HG02610 (cell line): Measurements from ENCODE around the gene CIAO2A.
"Not testable (repeated sequence)": the region's sequence is repeated elsewhere in the genome, so short reads cannot be mapped to it uniquely, and the experiment has no call there.

ENCODE experiments used
- ATAC-seq: cut with Tn5 transposase; IDR thresholded peaks from one replicate; pipeline ENCODE4 v1.9.1; 2021; ENCODE audit warnings: mild to moderate bottlenecking, moderate library complexity; ENCODE audit not compliant: unreplicated experiment

Gene CIAO2A

DNA sequence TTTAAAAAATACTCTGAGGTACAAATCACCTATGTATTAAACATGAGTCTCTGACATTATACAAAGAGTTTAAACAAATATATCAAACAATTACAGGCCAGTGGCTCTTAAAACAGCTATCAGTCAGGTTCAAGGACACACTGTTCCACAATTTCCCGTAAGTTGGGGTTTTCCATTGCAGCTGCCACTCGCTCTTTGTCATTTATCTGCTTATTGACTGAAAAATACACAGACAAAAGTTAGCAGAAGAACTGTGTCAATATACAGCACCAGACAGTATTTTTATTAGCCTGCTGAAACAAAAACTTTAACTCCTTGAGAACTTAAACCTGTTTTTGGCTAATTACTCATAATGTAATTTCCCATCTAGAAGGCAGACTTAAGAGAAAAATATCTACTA is 20.8 kb downstream of the CIAO2A start:
- ATAC-seq, result no peak

GRCh38 chr15:64071931-64072765 is 21.5 kb downstream of the CIAO2A start:
- no peak for ATAC-seq

DNA sequence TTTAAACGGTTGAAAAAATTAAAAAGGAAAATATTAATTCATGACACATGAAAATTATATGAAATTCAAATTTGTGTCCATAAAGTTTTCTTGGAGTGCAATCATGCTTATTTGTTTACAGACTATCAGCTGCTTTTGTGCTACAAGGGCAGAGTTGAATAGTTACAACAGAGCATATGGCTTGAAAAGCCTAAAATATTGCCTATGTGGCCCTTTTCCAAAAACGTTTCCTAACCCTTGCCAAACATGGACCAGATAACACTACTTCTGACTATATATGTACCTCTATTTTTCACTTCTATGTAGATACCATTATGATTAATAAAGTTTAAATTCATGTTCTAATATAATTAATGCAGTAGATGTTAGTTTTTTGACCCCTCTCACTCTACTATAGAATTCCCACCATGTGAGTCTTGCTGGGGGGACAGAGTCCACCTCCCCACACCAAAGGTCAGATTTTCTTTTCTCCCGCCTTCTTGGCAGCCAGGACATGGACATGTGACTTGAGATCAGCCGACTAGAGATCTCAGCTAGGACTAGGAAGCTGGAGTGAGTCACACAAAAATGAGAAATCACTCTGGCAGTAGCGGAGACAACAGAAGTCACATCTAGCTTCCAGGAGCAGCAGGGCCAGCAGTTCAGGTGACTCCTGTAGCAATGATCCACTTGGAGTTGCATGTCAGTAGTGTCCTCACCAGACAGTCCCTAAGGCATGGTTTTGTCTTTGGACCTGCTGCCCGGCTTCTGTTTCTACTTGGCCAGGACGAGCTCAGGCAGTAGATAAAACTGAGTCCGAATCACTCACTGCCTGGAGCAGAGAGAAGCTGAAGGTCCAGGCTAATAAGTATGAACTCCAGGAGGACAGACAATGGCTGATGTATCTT is 22.4 kb downstream of the CIAO2A start:
- no peak for ATAC-seq

DNA sequence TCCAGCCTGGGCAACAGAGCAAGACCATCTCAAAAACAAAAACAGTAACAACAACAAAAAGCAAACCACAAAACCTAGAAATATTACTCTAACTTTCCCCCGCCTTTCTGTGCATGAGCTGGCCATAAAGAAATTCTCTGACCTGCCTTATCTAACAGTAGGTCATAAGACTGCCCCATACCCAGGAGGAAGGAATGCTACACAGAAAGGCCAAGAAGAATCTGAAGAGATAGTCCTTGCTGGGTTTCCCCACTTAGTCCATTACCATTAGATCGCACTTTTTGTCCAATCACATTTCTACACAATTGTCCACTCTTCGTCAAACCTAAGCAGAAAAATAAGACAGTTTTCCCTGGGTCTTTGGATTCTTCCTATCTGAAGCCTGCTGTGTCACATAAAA is 23.5 kb downstream of the CIAO2A start:
- ATAC-seq, result no peak

DNA sequence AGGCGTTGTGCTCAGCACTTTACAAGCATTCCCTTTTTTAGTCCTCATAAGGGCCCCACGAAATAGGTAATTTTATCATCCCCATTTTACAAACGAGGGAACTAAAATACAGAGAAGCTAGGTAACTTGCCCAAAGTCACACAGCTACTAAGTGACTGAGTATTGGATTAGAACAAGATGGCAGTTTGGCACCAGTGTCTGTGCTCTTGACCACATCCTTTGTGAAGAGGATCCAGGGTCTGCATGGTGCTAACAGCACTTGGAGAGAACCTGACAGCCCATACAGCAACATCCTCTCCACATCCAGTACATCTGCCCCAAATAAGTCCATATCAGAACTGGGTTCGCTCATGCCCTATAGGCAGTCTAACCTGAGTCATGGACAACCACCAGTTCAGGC is 25.5 kb downstream of the CIAO2A start:
- no peak for ATAC-seq

DNA sequence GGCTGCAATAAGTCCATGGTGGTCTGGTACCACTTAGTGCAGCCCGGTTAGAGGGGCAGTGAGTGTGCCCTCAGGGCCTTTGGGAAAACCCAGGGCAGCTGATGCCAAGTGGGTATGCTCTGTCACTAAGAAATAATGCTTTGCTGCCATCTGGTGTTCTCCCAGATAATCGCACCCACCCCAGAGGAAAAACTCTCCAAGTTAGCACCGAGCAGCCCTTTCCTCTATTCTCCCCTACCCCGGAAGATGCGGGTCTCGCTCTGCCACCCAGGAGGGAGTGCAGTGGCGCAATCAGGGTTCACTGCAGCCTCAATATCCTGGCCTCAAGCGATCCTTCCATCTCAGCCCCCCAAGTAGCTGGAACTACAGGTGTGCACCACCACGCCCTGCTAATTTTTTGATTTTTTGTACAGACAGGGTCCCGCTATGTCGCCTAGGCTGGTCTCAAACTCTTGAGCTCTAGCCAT is 26.0 kb downstream of the CIAO2A start:
- ATAC-seq, result no peak

DNA sequence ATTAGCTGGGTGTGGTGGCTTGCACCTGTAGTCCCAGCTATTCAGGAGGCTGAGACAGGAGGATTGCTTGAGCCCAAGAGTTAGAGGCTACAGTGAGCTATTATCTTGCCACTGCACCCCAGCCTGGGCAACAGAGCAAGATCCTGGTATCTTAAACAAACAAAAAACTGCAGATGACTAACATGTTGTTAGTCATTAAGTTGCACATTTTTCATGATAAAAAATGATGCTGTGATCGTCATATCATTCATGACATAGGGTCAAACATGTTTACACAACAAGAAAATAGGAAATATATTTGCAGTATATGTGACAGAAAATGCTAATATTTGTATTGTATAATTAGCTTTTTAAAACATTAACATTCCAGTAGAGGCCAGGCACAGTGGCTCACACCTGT is 27.2 kb downstream of the CIAO2A start:
- ATAC-seq, result no peak

DNA sequence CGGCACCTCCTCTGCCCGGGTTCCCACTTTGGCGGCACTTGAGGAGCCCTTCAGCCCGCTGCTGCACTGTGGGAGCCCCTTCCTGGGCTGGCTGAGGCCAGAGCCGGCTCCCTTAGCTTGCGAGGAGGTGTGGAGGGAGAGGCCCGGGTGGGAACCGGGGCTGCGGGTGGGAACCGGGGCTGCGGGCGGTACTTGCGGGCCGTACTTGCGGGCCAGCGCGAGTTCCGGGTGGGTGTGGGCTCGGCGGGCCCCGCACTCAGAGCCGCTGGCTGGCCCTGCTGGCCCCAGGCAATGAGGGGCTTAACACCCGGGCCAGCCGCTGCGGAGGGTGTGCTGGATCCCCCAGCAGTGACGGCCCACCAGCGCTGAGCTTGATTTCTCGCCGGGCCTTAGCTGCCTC is 32.9 kb downstream of the CIAO2A start:
- no peak for ATAC-seq

GRCh38 chr15:64059104-64059503 is 34.5 kb downstream of the CIAO2A start:
- not testable (repeated sequence) for ATAC-seq

DNA sequence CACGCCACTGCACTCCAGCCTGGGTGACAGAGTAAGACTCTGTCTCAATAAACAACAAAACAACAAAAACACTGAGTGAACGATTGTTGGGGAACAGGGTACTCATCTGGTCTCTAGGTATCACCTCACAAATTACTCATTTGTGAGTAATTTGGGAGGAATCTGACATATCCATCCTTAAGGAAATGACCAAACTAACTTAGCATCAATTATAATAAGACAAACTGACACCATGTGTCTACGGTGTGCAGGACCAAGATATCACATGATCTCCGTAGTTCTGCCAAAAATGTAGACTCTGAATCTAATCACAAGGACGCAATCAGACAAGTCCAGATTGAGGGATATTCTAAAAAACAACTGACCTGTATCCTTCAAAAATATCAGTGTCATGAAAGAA is 35.4 kb downstream of the CIAO2A start:
- ATAC-seq, result no peak

DNA sequence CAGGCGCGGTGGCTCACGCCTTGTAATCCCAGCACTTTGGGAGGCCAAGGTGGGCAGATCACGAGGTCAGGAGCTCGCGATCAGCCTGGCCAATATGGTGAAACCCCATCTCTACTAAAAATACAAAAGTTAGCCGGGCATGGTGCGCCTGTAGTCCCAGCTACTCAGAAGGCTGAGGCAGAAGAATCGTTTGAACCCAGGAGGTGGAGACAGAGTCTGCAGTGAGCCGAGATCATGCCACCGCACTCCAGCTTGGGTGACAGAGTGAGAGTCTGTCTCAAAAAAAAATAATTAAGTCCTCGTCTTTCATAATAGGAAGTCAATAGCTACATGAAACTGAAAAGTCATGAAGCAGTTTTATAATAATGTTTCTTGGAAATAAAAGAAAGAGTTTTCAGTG is 40.0 kb downstream of the CIAO2A start:
- ATAC-seq, result not testable (repeated sequence)

DNA sequence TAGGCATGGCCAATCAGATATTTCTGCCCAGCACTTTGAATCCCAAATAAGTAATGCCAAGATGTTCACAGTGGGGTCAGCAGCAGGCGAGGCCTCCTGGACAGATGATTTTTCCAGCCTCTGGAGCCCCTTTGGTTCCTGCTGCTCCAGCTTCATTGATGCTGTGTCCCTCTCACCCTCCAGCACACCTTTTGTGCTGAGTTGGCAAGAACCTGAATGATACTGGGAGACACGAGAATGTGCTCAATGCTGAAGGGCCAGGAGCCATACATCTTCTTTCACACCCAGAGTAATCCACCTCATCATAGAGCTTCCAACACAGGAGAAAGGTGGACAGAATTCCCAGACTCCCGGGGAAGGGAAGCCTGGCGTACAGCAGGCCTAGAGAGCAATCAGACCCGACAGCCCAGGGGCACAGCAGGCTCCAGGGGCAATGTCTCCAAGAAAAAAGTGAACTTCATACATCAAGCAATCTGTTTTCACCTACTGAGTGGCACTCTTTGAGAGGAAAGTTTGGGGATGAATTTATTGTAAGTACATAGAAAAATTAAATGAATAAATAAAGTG is 40.6 kb downstream of the CIAO2A start:
- ATAC-seq, result no peak

DNA sequence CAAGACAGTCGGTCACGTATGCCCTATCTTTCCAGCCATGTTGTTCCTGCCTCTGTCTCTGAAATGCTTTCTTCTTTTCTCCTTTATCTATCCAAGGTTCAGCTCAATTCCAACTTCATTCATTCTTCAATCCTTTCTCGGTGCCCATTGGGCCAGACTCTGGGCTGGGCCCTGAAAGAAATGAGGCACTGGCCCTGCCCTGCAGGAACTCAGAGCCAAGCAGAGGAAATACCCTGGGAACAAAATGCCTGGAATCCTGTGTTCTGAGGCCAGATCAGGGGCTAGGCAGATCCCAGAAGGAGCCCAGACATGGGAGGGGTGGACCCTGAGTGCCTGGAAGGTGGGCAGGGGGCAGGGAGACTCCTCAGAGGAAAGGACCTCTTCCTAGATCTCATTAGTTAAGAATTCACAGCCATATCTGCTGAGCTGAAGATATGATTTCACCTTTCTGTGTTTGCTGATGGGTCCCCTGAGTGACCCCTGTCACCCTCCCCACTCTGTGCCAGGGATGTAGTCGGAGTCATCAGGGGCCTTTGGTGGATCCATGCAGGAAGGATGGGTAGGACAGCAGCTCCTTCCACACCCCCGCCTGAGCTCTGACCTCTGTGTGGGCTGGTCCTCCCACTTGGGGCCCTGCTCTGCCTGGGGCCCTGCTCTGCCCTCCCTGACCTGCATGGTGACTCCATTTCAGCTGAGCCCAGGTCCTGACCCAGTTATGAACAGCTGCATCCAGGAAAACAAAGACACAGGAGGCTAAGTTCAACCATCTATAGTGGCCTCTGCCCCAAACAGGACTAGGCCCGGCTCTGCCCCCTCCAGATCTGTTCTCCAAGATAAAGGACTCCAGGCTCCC is 42.0 kb downstream of the CIAO2A start:
- no peak for ATAC-seq

- no peak for ATAC-seq
These were observed 42.6 kb downstream of the CIAO2A start for GRCh38 chr15:64051093-64051402.

- ATAC-seq, result no peak
These were observed 43.2 kb downstream of the CIAO2A start for GRCh38 chr15:64050281-64051092.

DNA sequence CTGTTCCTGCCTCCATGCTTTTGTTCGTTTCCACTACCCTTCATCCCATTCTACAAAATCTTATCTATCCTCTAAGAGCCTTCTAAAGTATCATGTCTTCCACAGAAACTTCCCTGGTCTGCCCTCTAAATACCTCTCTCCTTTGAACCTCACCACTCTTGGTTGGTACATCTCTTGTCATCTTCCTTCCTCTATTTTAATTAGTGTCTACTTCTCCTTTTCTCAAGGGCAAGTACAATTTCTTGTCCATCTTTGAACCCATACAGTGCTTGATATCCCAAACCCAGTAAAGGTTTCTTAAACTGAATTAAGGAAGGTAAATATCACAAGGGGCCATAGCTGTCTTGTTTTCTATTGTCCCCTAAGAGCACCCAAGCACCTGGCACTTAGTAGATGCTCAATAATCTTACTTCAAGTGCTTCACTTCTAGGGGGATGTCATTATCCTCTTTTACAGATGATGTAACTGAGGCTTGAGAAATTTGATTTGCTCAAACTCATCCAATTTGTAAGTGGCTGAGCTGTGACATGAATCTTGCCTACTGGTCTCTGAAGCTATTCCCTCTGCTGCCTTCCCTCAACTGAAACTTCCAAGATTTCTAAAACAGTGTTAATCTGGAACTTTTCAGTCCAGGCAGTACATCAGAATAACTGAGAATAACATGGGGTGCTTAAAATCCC is 44.7 kb downstream of the CIAO2A start:
- no peak for ATAC-seq

GRCh38 chr15:64046421-64047153 is 47.1 kb downstream of the CIAO2A start, which contains the start of gene DAPK2:
DAPK2 (minus strand) TSS chr15:64046485; CDS start chr15:64040261, 6,224 bp downstream.
- peak; percentile 53 for ATAC-seq

DNA sequence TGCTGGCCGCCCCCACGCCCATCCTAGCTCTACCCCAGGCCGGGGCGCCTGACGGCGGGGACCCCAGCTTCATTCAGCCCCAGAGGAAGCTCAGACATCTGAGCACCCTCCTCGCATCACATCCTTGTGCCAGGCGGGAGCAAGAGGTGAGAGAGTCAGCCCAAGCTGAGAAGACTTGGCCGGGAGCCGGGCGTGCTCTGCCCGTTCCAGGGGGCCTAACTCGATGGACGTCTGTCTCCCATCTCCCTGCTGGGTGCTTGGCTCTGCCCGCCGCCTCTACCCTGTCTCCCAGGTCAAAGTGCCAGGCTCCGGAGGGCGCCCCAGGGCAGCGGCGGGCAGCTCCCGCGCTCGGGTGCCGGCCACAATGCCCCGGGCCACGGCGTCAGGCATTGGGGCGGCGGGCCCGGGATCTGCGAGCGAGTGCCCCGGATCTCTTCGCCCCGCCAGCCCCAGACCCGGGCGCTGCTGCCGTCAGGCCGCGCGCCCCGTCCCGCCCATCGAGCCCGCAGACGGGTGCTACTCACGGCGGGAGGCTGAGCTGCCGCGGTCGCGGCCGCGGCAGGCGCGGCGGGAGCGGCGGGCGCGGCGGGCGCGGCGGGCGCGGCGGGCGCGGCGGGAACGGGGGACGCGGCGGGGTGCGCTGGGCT is 47.7 kb downstream of the CIAO2A start:
- ATAC-seq, result peak; percentile 19
